NCI-H82 treated with DMSO at 0.1 percent for 48 hours (cell line): Measurements from ENCODE around the gene EMP1.
A peak's percentile ranks its signal among the peaks of the same experiment; 100 is the strongest.
"Not testable (repeated sequence)": the region's sequence is repeated elsewhere in the genome, so short reads cannot be mapped to it uniquely, and the experiment has no call there.

Experiments
- DNase-seq: peaks from one replicate; lab custom pipeline; 2025; ENCODE audit not compliant: unreplicated experiment; lab: John Stamatoyannopoulos, UW

EMP1 gene

DNA sequence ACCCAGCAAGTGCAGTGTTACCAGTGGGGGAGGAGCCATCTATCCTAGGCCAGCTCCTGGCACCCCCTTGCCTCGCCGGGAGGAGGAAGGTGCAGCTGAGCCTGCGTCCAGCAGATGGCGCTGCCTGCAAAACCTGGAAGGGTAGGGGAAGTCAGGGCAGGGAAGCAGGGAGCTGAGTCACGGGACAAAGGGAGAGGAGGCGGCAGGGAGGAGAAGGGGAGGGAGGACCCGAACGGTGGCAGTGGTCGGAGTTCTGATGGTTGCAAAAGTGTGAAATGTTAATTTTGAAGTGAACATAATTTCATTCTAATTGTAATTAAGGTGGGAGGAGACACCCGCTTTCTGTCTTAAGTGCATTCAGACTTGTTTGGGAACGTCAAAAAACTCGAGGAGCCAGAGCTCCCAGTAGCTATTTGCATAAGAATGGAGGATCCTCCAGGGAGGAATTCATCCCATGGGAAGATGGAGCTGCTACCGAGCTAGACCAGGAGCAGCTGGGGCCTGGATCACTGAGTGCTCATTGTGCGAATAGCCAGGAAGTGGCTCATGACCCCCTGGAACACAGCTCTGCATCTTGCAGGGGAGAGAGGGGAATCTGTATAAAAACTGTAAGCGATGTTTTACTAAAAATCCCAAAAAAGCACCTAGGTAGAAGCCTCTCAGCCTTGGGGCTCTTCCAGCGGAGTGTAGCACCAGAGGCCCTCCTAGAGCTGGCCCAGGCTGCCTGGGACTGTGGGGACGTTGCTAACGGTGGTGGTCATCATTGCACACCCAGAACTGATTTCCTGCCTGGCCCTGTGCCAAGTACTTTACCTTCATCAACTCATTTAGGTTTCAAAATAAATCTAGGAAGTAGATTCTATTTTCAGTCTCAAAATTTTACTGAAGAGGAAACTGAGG, 59.5 kb downstream of the EMP1 start:
- peak; percentile 74 for DNase-seq

DNA sequence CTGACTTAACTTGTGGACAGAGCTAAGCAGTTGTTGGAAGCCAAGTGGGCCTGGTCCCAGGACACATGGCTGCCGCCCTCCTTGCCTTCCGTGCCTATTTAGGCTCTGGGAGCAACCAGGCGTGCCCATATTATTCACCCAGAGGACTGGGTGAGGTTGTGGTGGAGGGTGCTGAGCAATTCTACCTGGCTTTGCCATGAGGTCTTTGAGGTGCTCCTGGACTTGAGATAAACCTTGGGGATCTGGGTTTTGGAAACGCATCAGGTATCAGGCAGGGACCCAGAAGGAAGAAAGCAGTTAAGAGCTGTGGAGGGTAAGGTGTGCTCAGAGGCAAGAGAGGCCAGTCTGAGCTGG, 60.1 kb downstream of the EMP1 start:
- DNase-seq = no peak

DNA sequence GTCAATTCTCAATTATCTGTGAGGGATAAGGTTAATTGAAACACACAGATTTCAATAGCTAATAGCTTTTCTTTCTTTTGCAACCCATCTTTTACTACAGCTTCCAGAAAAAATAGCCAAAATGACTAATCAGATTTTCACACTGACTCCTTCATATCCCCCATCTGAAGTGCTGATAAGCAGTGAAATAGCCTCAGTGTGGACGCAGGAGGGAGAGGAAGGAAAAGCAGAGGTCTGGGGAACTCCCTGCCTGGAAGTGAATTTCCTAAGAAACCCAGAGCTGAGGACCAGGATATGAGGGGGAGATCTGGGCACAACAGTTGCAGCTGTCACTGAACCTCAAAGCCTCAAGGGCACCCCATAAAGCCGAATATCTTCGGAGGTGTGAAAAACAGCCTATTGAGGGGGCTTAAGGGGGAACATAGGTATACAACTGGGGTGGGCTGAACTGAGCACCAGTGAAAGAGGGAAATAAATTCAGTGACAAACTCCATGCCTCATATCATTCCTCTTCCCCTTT, 60.9 kb downstream of the EMP1 start:
- DNase-seq = no peak

DNA sequence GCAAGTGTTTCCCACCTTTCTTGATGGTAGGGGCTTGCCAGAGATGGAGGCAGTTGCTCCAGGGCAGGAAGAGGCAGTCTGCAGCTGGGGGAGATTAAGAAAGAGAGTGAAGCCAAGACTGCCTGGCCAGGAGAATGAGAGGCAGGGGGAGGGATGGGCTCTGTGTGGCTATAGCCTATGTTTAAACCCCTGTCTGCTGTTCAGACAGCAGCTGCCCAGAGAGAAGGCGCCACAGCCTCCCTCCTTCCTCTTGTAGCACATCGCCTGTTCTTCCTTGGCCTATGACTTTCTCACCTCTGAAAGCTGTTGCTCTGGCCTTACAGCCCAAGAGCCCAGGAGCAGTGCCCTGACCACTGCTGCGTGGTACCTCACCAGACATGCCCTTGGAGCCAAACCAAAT, 61.7 kb downstream of the EMP1 start:
- peak; percentile 56 for DNase-seq

DNA sequence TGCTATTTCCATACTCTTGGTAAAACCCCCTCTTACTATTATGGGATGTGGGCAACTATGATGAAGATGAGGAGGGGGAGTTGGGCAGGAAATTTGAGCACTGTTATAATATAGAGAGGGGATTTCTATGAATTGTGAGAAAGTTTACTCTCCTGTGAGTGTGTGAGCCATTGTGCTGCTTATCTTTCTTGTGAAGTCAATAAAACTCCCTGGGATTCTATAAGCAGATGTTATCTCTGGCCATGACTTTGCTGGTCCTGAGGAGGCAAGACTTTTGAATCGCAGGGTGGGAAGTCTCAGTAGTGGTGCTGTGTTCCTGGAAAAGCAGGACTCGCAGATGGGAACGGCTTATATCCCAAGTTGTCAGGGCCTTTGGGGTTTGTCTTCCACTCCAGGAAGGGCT, 62.2 kb downstream of the EMP1 start:
- DNase-seq = no peak

DNA sequence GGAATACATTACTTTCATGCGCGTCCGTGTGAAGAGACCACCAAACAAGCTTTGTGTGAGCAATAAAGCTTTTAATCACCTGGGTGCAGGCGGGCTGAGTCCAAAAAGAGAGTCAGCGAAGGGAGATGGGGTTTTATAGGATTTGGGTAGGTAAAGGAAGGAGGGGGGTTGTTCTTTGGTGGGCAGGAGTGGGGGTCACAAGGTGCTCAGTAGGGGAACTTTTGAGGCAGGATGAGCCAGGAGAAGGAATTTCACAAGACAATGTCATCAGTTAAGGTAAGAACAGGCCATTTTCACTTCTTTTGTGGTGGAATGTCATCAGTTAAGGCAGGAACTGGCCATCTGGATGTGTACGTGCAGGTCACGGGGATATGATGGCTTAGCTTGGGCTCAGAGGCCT, 63.1 kb downstream of the EMP1 start:
- not testable (repeated sequence) for DNase-seq

DNA sequence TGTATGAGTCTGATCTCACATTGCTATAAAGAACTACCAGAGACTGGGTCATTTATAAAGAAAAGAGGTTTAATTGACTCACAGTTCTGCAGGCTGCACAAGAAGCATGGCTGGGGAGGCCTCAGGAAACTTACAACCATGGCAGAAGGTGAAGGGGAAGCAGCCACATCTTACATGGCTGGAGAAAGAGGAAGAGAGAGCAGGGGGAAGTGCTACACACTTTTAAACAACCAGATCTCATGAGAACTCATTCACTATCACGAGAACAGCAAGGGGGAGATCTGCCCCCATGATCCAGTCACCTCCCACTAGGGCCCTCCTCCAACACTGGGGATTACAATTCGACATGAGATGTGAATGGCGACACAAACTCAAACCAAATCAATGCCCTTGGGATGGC, 71.3 kb downstream of the EMP1 start:
- DNase-seq = not testable (repeated sequence)

DNA sequence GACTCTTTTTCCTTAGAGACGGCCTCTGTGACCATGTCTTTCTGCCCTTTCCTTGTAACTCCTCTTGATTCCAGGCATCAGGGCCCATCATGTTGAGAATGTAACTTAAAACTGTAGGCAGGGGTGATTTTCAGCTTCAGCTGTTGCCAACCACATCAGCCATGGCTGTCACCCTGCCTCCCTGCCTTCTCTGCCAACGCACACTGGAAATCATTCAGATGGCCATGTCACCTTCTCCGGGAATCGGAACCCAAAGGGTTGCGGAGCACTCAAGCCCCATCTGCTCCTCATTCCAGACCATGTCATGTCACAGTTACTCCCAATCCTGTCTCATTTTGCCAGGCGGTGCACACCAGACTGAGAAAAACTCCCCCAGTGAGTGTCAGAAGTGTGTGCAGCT, 72.1 kb downstream of the EMP1 start:
- DNase-seq = no peak
